HG02870 (cell line): Measurements from ENCODE around the gene STOML1.
"Not testable (repeated sequence)": the region's sequence is repeated elsewhere in the genome, so short reads cannot be mapped to it uniquely, and the experiment has no call there.

Experiments
- ATAC-seq: cut with Tn5 transposase; IDR thresholded peaks from one replicate; pipeline ENCODE4 v1.9.1; 2021; ENCODE audit warnings: mild to moderate bottlenecking, moderate library complexity; ENCODE audit not compliant: unreplicated experiment

Gene STOML1

DNA sequence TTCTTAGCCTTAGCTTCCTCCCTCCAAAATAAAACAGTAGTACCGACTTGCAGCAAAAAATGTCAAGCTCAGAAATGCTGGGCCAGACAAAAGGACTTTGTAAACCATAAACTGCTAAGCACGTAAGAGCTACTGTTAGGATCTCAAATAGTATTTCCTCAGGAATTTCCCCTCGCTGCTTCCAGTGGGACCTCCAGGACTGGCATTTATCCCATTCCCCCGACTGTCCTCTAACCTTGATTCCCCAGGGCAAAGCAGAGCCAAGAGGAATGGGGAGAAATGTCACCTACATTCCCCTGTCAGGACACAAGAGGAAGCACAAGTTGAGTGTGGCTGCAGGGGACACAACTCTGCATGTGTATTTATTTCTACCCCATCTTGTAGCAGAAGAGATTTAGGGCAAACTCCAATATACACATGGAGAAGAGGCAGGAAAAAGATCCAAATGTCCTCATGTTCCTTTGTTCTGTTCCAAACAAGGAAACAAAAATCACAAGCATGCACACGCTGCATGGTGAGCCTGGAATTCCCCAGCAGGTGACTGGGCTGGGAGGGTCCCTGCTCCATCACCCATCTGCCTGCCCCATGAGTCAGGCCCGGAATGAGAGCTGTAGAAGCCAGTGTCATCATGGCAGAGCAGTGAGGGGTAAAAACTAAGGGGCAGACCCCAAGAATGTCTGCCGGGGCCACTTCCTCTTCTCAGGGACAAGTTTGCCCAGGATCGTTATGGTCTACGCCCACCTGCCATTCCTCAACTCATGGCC, 4.2 kb downstream of the STOML1 start:
- no peak for ATAC-seq

DNA sequence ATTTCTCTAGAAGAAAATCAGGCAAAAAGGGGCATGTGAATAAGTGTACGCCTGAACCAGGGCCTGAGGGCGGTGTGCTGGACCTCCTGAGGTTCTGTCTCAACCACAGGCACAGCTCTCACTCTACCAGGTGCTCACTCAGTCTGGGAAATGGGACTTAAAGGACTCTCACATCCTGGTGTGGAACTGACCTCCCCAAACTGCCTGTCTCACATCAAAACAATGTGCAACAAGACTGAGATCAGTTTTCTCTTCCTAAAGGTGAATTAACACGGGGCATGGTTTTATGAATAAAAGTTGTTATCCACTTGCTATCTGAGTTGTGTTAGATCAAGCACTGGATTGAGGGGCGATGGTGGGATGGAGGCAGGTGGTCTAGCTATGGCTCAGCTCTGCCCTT, 4.8 kb downstream of the STOML1 start:
- no peak for ATAC-seq

DNA sequence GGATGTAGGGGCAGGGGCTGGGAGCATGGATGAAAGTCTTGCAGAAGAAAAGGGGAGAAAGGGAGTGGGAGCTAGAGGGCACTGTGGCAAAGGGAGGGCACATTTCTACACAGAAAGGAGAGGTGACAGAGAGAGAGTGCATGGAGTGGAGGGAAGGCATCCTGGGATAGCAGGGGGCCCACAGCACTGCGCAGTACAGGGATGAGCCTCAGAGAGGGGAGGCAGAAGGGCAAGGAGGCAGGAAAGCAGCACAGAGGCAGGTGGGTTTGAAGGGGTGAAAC, 5.4 kb downstream of the STOML1 start:
- no peak for ATAC-seq

DNA sequence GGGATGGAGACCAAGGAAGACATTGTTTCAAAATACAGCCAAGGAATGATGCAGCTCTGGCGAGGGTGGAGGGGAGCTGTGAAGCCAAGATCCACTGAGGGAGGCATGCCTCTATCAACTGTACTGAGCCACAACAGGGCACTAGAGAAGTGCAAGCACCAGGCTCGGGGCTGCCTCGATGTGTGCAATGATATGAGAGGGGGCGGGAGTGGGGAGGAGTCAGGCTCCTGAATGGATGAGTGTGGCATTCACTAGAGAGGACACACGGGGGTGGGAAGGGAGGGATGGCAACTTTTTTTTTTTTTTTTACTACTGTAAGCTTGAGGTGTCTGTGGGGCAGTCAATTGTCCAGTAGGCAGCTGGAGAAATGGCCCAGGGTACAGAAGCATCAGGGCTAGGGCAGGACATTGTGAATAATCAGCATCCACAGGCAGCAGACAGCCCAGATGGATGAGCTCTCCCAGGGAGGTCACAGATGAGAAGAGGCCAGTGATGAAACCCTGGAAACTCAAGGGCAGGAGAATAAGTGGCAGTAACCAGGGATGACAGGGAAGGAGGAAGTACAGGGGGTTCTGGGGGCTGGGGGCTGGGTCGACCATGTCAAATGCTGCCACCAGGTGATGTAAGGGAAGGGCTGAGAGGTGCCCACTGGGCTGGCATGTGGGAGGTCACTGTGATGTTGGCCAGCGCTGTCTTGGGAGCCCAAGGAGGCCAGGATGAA, 5.9 kb downstream of the STOML1 start:
- no peak for ATAC-seq

DNA sequence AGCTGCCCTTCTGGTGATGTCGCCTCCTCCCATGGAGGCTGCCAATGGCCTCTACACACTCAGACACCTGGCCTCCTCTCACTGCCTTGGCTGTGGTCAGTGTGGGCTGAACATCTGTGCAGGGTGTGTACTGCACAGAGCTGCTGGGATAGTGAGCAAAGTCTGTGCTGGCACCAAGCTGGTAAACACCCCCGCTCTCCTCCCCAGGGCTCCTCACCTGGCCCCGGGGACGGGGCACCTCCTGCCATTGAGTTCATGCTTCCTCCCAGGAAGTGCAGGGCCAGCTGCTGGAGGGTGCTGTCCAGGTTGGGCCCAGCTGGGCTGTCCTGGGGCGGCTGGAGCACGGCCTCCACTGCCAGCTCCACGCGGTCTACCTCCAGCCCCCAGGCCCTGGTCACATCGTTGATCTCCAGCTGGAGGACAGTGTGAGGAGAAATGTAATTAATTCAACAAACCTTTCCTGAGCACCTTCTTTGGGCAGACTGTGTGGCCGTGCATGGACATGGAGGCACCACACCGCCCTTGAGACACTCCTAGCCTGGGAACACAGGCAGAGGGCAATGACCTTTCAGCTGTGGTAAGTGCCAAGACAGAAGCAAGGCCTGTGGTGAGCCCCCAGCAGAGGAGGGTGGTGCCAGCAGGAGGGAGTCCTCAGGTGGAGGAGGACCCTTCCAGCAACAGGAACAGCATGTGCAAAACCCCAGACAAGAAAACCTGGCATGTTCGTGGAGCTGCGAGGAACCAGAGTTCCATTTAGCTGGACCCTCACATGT, 6.8 kb downstream of the STOML1 start:
- ATAC-seq: no peak

DNA sequence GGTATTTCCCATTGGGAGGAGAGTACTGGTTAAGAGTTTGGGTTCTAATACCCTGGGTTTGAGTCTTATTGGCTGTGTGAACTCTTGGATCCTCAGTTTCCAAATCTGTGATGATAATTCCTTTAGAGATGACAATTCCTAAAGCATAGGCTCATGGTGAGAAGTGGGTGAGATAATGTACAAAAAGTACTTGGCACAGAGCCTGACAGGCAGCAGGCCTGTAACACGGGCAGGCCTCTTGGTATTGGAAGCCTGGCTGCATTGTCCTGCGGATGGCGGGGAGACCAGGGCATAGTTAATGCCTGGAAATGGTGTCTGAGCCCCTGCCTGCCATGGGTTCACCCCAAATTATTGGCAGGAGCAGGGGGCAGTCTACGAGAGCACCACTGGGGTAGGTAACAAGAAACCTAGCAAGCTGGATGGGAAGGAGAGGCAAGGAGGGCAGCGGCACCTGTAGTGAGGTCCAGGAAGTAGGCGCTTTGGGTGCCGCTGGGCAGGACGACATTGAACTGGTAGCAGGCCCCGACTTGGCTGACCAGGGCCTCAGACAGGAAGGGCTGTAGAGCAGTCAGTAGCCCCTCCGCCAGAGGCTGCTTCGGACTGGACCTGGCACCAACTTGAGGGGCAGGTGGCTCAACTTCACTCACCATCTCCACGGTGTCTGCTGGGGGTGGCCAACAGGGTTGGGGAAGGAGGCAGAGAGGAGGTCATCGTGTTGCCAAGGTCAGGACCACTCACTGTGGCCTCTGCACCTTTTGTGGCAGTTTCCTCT, 7.7 kb downstream of the STOML1 start:
- no peak for ATAC-seq

DNA sequence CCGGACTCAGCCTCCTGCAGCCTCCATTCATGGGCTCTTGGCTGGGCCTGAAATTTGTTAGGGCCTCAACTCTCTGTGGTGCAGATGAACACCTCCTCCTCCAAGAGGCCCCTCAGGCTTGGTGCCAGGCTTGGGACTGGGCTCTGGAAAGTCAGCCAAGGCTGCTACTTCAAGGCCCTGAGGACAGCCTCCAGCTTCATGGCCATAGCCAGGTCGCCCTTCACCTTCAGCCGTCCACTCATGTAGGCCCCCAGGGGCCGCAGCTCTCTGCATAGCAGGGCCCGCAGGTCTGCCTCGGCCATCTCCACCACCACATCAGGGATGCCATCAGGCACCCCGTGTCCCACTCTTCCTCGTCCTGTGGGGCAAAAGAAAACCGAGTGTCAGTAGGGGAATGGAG, 8.3 kb downstream of the STOML1 start:
- ATAC-seq: no peak

DNA sequence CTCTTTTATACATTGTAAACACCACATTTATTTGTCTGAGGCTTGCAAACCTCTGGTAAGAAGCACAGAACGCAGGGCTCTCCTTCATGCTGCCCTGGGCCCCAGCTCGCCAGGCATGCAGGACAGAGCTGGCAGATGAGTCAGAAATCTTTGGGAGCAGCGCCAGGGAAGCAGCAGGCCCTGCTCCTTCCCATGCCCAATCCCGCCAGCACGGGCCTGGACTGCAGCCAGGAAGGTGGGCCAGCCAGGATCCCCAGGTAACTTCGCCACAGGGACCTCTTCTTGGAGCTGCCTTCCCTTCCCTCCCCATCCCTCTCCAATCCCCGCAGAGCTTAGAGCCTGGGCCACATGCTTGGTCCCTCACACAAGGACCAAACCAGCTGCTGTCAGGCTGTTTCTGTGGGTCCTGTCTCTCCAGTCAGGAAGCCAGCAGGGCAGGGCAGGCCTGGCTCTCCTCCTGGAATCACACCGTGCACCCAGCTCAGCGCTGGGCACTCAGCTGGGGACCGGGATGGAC, 8.8 kb downstream of the STOML1 start:
- ATAC-seq: no peak

DNA sequence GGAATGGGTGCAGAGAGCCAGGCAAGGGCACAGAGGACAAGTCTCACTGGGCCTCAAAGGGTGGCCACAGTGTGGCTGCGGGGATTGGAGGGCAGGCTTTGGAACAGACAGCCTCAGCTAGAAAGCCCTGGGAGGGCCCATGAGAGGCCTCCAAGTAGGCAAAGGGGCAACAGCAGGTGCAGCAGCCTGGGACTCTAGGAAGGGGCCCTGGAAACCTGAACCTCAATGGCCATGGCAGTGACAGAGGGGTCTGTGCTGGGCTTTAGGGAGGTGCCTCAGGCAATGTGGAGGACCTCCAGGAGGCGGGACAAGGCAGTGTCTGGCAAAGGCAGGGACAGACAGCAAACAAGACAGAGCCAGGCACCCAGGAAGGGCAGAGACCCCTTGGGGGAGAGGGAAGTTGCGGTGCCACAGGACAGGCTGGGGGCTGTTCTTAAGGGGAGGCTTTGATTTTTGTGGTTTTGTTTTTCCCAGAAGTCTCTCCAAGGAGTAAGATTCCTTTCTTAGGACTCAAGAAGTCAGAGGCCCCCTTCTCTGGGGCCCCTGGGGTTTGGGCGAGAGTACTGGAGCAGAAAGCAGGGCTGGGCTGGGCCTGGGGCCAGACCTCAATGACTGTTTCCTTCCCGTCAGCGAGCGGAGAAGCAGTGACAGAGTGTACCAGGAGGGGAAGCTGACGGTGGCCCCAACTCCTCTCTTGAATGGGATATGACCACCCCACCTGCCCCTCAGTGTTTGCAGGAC, 9.7 kb downstream of the STOML1 start:
- ATAC-seq: no peak

DNA sequence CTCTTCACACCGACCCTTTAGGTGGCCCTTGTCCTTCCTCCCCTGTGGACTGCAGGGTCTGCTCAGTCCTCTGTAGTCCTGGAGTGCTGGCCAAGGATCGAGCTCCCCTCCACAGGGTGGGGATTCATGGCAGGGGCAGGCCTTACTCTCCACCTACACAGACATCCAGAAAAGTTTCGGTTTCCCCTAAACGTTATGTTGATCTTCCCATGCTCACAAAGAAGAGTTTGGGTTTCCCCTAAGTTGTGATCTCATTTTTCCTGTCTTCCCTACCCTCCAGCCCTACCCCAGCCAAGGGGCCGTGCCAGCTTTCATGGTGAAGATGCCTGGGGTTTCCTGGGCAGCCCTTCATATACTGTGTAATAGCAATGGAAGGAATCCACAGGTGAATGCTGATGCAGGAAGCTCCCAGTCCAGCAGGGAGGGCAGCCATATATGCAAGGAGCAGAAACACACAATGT, 10.3 kb downstream of the STOML1 start:
- ATAC-seq: no peak

DNA sequence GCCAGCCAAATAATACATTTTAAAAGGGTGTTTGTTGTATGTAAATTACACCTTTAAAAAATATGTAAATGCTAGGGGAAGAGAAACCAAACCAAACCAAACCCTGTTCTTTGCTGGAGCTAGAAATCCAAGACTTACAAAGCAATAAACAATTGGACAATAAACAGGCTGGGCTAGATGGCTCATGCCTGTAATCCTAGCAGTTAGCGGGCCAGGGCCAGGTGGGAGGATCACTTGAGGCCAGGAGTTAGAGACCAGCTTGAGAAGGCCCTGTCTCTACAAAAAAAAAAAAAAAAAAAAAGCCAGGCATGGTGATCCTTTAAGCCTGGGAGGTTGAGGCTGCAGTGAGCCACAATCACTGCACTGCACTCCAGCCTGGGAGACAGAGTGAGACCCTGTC, 12.5 kb downstream of the STOML1 start:
- ATAC-seq: no peak

DNA sequence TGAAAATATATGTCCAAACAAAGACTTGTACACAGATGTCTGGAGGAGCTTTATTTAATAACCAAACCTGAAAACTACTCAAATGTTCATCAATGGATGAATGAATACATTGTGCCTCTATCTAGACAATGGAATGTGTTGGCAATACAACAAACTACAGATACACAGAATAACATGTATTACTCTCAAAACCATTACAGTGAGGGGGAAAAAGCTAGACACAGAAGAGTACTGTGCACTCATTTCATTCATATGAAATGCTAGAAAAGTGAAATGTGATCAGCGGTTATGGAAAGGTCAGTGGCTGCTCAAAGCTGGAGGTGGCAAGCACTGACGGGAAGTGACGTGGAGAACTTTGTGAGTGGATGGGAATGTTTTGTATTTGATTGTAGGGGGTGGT, 13.2 kb downstream of the STOML1 start:
- ATAC-seq: no peak

DNA sequence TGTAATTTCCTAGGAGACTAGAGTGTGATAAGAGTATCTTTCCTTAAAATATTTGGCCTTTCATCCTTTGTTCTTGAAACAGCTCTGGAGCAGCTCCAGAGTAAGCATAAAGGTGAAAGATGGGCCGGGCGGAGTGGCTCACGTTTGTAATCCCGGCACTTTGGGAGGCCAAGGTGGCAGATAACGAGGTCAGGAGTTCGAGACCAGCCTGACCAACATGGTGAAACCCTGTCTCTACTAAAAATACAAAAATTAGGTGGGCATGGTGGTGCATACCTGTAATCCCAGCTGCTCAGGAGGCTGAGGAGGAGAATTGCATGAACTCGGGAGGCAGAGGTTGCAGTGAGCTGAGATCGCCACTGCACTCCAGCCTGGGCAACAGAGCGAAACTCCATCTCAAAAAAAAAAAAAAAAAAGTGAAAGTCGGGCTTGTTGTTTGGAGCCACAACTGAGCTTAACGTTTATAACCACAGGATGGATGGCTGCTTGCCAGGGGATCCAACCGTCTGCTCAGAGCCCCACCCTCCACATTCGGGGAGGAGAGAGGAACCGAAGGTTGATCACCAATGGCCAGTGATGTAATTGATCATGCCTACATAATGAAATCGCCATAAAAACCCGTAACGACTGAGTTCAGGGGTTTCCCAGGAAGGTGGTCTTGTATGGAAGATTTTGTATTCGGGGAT, 16.5 kb downstream of the STOML1 start:
- ATAC-seq: not testable (repeated sequence)

DNA sequence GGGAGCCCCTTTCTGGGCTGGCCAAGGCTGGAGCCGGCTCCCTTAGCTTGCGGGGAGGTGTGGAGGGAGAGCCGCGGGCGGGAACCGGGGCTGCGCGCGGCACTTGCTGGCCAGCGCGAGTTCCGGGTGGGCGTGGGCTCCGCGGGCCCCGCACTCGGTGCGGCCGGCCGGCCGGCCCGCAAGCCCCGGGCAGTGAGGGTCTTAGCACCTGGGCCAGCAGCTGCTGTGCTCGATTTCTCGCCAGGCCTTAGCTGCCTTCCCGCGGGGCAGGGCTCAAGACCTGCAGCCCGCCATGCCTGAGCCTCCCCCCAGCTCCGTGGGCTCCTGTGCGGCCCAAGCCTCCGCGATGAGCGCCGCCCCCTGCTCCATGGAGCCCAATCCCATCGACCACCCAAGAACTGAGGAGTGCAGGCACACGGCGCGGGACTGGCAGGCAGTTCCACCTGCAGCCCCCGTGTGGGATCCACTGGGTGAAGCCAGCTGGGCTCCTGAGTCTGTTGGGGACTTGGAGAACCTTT, 18.4 kb downstream of the STOML1 start:
- not testable (repeated sequence) for ATAC-seq

DNA sequence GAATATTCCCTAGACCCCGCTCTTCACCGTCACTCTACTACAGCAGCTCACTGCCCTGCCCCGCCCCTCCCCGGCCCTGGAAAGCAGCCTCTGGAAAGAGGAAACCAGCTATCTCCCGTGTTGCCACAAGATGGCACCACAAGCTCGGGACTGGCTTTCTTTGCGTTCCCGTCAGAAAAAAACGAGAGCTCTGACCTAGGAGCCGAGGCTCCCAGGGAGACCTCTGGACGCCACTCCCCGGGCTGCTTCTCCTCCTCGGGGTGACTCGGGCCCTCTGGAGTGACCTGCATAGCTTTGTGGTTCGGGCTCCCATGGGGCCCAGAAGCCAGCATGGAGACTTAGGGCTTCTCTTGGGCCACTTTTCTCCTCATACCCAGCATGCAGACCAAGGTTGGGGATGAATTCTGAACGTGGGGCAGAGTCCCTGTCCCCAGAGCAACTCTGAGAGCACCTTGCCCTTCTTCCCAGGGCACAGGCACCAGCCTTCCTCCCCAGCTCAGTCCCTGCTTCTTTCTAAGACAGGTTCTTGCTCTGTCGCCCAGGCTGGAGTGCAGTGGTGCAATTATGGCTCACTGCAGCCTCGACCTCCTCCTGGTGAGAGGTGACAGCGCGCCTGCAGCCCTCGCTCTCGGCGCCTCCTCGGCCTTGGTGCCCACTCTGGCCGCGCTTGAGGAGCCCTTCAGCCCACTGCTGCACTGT, 19.0 kb downstream of the STOML1 start:
- ATAC-seq: no peak

DNA sequence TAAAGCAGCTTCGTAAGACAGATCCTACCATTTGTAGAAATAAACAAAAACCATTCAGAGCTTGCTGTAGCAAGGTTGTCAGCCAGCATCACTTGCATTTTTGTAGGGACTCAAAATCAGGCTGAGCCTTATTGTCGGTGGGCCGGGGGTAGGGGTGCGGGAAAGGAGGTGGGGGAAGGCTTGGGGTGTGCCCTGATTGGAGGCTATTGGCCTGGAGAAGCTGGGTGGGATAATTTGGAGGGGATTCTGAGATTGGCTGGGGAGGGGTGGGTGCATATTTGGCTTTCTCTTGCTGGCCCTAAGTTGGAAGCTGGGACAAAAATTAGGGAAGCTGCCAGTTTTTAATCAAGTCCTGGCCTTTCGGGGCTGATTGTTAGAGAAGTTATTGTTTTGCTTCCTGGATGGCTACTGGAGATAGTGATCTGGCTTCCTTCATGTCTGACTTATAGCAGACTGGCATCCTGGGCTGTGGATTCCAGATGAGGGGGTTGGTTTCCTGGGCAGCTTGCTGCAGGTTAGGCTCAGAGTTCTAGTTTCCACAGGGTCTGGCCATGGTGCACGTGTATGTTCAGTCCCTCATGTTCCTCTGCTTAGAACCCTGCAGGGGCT, 22.8 kb downstream of the STOML1 start:
- ATAC-seq: no peak

DNA sequence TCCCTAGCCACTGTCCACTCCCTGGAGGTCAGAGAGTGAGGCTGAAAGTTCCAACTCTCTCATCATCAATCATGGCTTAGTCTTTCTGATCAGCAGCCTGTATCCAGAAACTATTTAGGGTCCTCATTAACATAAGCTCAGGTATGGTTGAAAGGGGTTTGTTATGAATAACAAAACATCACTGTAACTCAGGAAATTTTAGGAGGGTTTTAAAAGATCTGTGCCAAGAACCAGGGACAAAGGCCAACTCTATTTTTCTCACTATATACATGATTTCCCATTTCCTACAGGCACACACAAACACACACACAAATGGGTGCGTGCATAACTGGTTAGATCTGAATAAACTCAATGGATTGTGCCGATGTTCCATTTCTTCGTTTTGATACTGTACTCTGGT, 23.6 kb downstream of the STOML1 start:
- no peak for ATAC-seq

DNA sequence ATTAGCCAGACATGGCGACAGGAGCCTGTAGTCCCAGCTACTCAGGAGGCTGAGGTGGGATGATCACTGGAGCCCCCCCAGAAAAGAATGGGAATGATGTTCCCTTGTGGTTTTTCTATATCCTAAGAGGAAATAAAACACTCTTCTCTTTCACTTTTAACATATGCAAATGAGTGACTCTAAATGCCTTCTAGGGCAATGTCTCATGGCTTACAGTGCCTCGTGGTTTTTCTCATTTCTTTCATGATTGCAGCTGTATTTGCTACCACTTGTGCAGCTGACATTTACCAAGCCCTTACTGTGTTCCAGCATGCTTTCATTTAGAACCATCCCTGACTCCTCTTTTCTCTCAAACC, 26.4 kb downstream of the STOML1 start:
- peak; percentile 63 for ATAC-seq
